ENCODE results near the gene BMP6.
"Not testable (repeated sequence)": the region's sequence is repeated elsewhere in the genome, so short reads cannot be mapped to it uniquely, and the experiment has no call there.

DNA sequence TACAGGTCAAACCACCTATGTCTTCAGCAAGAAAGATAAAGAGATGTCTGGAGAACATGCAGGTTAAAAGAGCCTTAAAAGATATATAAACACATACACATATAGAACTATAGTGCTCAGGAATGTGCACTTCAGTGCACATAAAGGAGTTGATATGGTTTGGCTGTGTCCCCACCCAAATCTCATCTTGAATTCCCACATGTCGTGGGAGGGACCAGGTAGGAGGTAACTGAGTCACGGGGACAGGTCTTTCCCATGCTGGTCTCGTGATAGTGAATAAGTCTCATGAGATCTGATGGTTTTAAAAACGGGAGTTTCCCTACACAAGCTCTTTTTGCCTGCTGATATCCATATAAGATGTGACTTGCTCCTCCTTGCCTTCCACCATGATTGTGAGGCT is 166.5 kb downstream of the BMP6 start:
- TF ChIP-seq CTCF, POLR2A (IDR thresholded peaks at IDR 0.05): not testable (repeated sequence)
